Prostate gland (tissue), 2 donors: ENCODE measurements around the gene CEACAM16. TPM values are rescaled to one million over a fixed set of nuclear protein-coding genes. Genes with fewer than 3 reads are reported as not detected.

ENCODE experiments used
- DNase-seq: peaks from one replicate; pipeline ENCODE4 v3.0.0-alpha.2; 2019; ENCODE audit warnings: low spot score
- H3K27ac ChIP-seq, 2 donors: fragments of 200-600 bp; sonication (generic); 2 replicates each; pipeline ENCODE4 v1.5.1; 2017 to 2019
- H3K27me3 ChIP-seq: fragments of 200-600 bp; sonication (generic); replicated peaks from 2 replicates; pipeline ENCODE4 v1.5.1; 2019; ENCODE audit not compliant: insufficient read depth
- H3K36me3 ChIP-seq, 2 donors: fragments of 200-600 bp; sonication (generic); 1 replicate in 1 of 2; 2 replicates in 1 of 2; pipeline versions ENCODE4 v1.5.1 to v1.8.1; 2017 to 2019
- H3K4me1 ChIP-seq: fragments of 200-600 bp; sonication (generic); replicated peaks from 2 replicates; pipeline ENCODE4 v1.5.1; 2019
- H3K4me3 ChIP-seq, 2 donors: fragments of 200-600 bp; sonication (generic); 2 replicates each; pipeline ENCODE4 v1.5.1; 2017 to 2019
- H3K9me3 ChIP-seq: fragments of 200-600 bp; sonication (generic); 2 replicates; pipeline ENCODE4 v1.5.1; 2017
- CTCF ChIP-seq, 4 experiments: fragments of 200-600 bp in 2 of 4; fragments of 450-650 bp in 2 of 4; sonication (generic) in 2 of 4; IDR thresholded peaks; 1 replicate in 3 of 4; 2 replicates in 1 of 4; pipeline ENCODE4 v1.5.1; 2016 to 2019; ENCODE audit warnings: antibody characterized with exemption in 4 of 4, mild to moderate bottlenecking in 2 of 4, moderate library complexity in 2 of 4
- POLR2A ChIP-seq: fragments of 450-650 bp; IDR thresholded peaks from one replicate; pipeline ENCODE4 v1.6.1; 2016; ENCODE audit warnings: antibody characterized with exemption, mild to moderate bottlenecking
- POLR2AphosphoS5 ChIP-seq: sonication (generic); formaldehyde crosslinking; IDR thresholded peaks from one replicate; pipeline ENCODE4 v1.6.1; 2017; ENCODE audit warnings: antibody characterized with exemption
- WGBS: methylation state at CpG from one replicate; pipeline ENCODE4 v1.1.5; 2018; 5-methylcytosine and 5-hydroxymethylcytosine counted together
- intact Hi-C: fragments of 100-400 bp; cut with DNase I; formaldehyde crosslinking; loops from one replicate; pipeline ENCODE4 v1.14.2; 2022
- total RNA-seq, 2 donors: library from RNA; depleted of rRNA; stranded (reverse); fragments of >200 nt; gene quantifications; one replicate each; pipeline ENCODE4 v1.1.0, GENCODE V29; 2016

The CEACAM16 gene
- total RNA-seq, 2 donors from 2014 or later = not detected

GRCh38 chr19:44728178-44728577 lies 29.2 kb downstream of the CEACAM16 start:
- no peak overlapping the region for H3K4me3 ChIP-seq
- no peaks in the 10 kb centered on the region for H3K9me3 ChIP-seq
- no peaks in the 10 kb centered on the region for H3K36me3 ChIP-seq
- intact Hi-C loops = no loop called here
- no peak for TF ChIP-seq POLR2AphosphoS5
- TF ChIP-seq POLR2A = no peak
- TF ChIP-seq CTCF (IDR thresholded peaks at IDR 0.05) = no peak
- no peak overlapping the region for H3K27ac ChIP-seq
- no peaks in the 10 kb centered on the region for H3K4me1 ChIP-seq
- WGBS = 71% methylated on average over 6 of the region's 6 CpGs
- no peak for DNase-seq
- no peaks in the 10 kb centered on the region for H3K27me3 ChIP-seq

GRCh38 chr19:44729516-44730033 lies 30.6 kb downstream of the CEACAM16 start:
- Histone ChIP-seq H3K9me3 (no peaks in the 10 kb centered on the region), H3K27me3 (no peaks in the 10 kb centered on the region), H3K27ac (no peak overlapping the region), H3K36me3 (no peaks in the 10 kb centered on the region), H3K4me1 (no peaks in the 10 kb centered on the region), H3K4me3 (no peak overlapping the region)
- TF ChIP-seq CTCF (IDR thresholded peaks at IDR 0.05) (no peak), POLR2A (no peak), POLR2AphosphoS5 (no peak)
- DNase-seq = no peak
- WGBS = 85% methylated on average over 8 of the region's 8 CpGs
- intact Hi-C loops = no loop called here

DNA sequence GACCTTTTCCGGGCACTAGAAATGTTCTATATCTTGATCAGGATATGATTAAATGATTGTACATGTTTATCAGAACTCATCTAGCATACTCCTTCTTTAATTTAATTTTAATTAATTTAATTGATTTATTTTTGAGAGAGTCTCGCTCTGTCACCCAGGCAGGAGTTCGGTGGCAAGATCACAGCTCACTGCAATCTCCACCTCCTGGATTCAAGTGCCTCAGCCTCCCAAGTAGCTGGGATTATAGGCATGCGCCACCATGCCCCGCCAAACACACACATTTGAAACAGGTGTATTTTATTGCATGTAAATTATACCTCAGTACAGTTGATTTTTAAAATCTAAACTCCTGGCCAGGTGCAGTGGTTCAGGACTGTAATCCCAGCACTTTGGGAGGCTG lies 32.1 kb downstream of the CEACAM16 start:
- no peak overlapping the region for H3K4me3 ChIP-seq
- intact Hi-C loops = no loop called here
- DNase-seq = no peak
- H3K36me3 ChIP-seq = no peaks in the 10 kb centered on the region
- H3K9me3 ChIP-seq = no peaks in the 10 kb centered on the region
- TF ChIP-seq POLR2A (no peak), CTCF (IDR thresholded peaks at IDR 0.05) (no peak), POLR2AphosphoS5 (no peak)
- H3K27me3 ChIP-seq = no peaks in the 10 kb centered on the region
- no peaks in the 10 kb centered on the region for H3K4me1 ChIP-seq
- H3K27ac ChIP-seq = no peak overlapping the region
- 92% methylated on average over 5 of the region's 5 CpGs for WGBS

- Histone ChIP-seq H3K27me3 (no peaks in the 10 kb centered on the region), H3K4me3 (no peak overlapping the region), H3K9me3 (no peaks in the 10 kb centered on the region), H3K36me3 (no peaks in the 10 kb centered on the region), H3K4me1 (no peaks in the 10 kb centered on the region), H3K27ac (no peak overlapping the region)
- intact Hi-C loops = no loop called here
- WGBS = 70% methylated on average over 5 of the region's 5 CpGs
- TF ChIP-seq CTCF (IDR thresholded peaks at IDR 0.05) (no peak), POLR2A (no peak), POLR2AphosphoS5 (no peak)
- no peak for DNase-seq
Observed at GRCh38 chr19:44731622-44732021, 32.7 kb downstream of the CEACAM16 start.

DNA sequence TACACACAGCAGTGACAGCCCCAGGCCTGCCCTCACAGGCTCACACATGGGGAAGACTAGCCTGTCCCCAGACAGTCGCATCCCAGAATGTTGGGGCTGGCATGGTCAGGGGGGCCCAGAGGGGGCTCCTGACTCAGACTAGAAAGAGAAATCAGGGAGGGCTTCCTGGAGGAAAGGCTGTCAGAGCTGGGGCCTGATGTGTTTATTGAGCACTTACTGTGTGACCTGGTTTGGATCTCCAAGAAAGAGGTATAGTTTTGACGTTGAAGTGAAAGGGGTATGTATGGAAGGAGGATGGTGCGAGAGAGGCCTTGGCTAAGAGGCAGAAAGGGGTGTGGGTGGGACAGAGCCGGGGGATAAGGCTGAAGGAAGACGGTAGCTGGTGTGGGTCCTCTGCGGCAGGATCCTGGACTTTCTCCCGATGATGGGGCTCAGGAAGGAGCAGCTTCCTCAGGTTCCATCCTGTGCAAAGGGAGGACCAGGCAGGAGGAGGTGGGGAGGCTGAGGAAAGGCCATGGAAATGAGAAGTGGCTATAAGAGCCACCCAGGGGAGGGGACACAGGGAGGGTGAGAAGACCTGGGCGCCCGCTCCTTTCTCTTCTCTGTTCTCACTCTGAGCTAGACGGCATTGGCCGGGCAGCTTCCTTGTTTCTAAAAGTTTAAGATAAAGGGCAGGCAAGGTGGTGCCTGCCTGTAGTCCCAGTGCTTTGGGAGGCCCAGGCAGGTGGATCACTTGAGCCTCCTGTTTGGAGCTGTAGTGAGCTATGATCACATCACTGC lies 33.5 kb downstream of the CEACAM16 start:
- no peak for DNase-seq
- 75% methylated on average over 11 of the region's 11 CpGs for WGBS
- TF ChIP-seq CTCF (IDR thresholded peaks at IDR 0.05) = no peak
- TF ChIP-seq POLR2AphosphoS5 = no peak
- TF ChIP-seq POLR2A = no peak
- Histone ChIP-seq H3K9me3 (no peaks in the 10 kb centered on the region), H3K4me3 (no peak overlapping the region), H3K27me3 (no peaks in the 10 kb centered on the region), H3K27ac (no peak overlapping the region), H3K4me1 (no peaks in the 10 kb centered on the region), H3K36me3 (no peaks in the 10 kb centered on the region)
- intact Hi-C loops = no loop called here
